ENCODE measurements around the gene LIN7A. TPM values are rescaled to one million over a fixed set of nuclear protein-coding genes. Genes with fewer than 3 reads are reported as not detected.

The LIN7A gene
- total RNA-seq, 2 experiments from 2014 or later, result not detected

- H3K4me3 ChIP-seq (ENCODE audit: low read length), result no peak overlapping the region
- CTCF ChIA-PET, result no interaction called here
- Mint-ChIP-seq H3K27ac (no peak overlapping the region), H3K27me3 (no peaks in the 10 kb centered on the region), H3K4me3 (no peak overlapping the region), H3K9me3 (no peaks in the 10 kb centered on the region), H3K4me1 (ENCODE audit: low read depth) (no peaks in the 10 kb centered on the region), H3K36me3 (ENCODE audit: low read depth) (no peaks in the 10 kb centered on the region)
- no peaks in the 10 kb centered on the region for H3K4me1 ChIP-seq (ENCODE audit: insufficient read depth, low read length)
- intact Hi-C loops (cut with DNase I, micrococcal nuclease), result no loop called here
- ATAC-seq (ENCODE audit: poor library complexity) (no peak), DNase-seq (no peak)
- no peaks in the 10 kb centered on the region for H3K9me3 ChIP-seq (ENCODE audit: control insufficient read depth in 1 of 2, insufficient read depth in 1 of 2, low read length in 2 of 2)
- H3K27ac ChIP-seq (ENCODE audit: low read depth in 1 of 2, low read length in 2 of 2), result no peak overlapping the region
- no peaks in the 10 kb centered on the region for H3K36me3 ChIP-seq (ENCODE audit: insufficient read depth, low read length)
- POLR2A ChIA-PET, result no interaction called here
- H3K27me3 ChIP-seq (ENCODE audit: control insufficient read depth in 1 of 2, insufficient read depth in 2 of 2, low read length in 2 of 2), result no peaks in the 10 kb centered on the region
- TF ChIP-seq CTCF (IDR thresholded peaks at IDR 0.05), result no peak
These were observed 90.8 kb downstream of the LIN7A start for GRCh38 chr12:80846952-80847351.

- no peak for DNase-seq
- ChIA-PET CTCF (interaction anchor here (0.5 kb wide), 1 partner anchor 97 kb away, joined by 3 read pairs; no protein-coding TSS in a partner anchor), POLR2A (no interaction called here)
- no peaks in the 10 kb centered on the region for H3K27me3 ChIP-seq (ENCODE audit: control insufficient read depth in 1 of 2, insufficient read depth in 2 of 2, low read length in 2 of 2)
- no peak for TF ChIP-seq CTCF (IDR thresholded peaks at IDR 0.05)
- Mint-ChIP-seq H3K27ac (no peak overlapping the region), H3K4me1 (ENCODE audit: low read depth) (no peaks in the 10 kb centered on the region), H3K4me3 (no peak overlapping the region), H3K9me3 (peaks cover 3% of the 10 kb centered on the region), H3K36me3 (ENCODE audit: low read depth) (no peaks in the 10 kb centered on the region), H3K27me3 (no peaks in the 10 kb centered on the region)
- no peak overlapping the region for H3K4me3 ChIP-seq (ENCODE audit: low read length)
- H3K9me3 ChIP-seq (ENCODE audit: control insufficient read depth in 1 of 2, insufficient read depth in 1 of 2, low read length in 2 of 2), result no peaks in the 10 kb centered on the region
- H3K27ac ChIP-seq (ENCODE audit: low read depth in 1 of 2, low read length in 2 of 2), result no peak overlapping the region
- no peaks in the 10 kb centered on the region for H3K36me3 ChIP-seq (ENCODE audit: insufficient read depth, low read length)
- intact Hi-C loops (cut with DNase I, micrococcal nuclease), result no loop called here
- no peak for ATAC-seq (ENCODE audit: poor library complexity)
- H3K4me1 ChIP-seq (ENCODE audit: insufficient read depth, low read length), result no peaks in the 10 kb centered on the region
These were observed 92.1 kb downstream of the LIN7A start for GRCh38 chr12:80845639-80846038.

- H3K4me3 ChIP-seq (ENCODE audit: low read length), result no peak overlapping the region
- CTCF ChIA-PET, result no interaction called here
- H3K9me3 ChIP-seq (ENCODE audit: control insufficient read depth in 1 of 2, insufficient read depth in 1 of 2, low read length in 2 of 2), result no peaks in the 10 kb centered on the region
- H3K27ac ChIP-seq (ENCODE audit: low read depth in 1 of 2, low read length in 2 of 2), result no peak overlapping the region
- intact Hi-C loops (cut with DNase I, micrococcal nuclease), result no loop called here
- POLR2A ChIA-PET, result no interaction called here
- H3K4me1 Mint-ChIP-seq (ENCODE audit: low read depth), result no peaks in the 10 kb centered on the region
- no peaks in the 10 kb centered on the region for H3K27me3 ChIP-seq (ENCODE audit: control insufficient read depth in 1 of 2, insufficient read depth in 2 of 2, low read length in 2 of 2)
- H3K27ac Mint-ChIP-seq, result no peak overlapping the region
- no peak for ATAC-seq (ENCODE audit: poor library complexity)
- H3K4me3 Mint-ChIP-seq, result no peak overlapping the region
- H3K4me1 ChIP-seq (ENCODE audit: insufficient read depth, low read length), result no peaks in the 10 kb centered on the region
- peaks cover 5% of the 10 kb centered on the region for H3K9me3 Mint-ChIP-seq
- no peaks in the 10 kb centered on the region for H3K27me3 Mint-ChIP-seq
- DNase-seq, result no peak
- H3K36me3 ChIP-seq (ENCODE audit: insufficient read depth, low read length), result no peaks in the 10 kb centered on the region
- TF ChIP-seq CTCF (IDR thresholded peaks at IDR 0.05), result no peak
- no peaks in the 10 kb centered on the region for H3K36me3 Mint-ChIP-seq (ENCODE audit: low read depth)
These were observed 93.8 kb downstream of the LIN7A start for GRCh38 chr12:80843969-80844368.

Measured in CD4-positive, alpha-beta T cell (primary cell).